NCI-H1105 (cell line): Measurements from ENCODE around the gene HIVEP2.
A peak's percentile ranks its signal among the peaks of the same experiment; 100 is the strongest.

Experiments
- DNase-seq: peaks from one replicate; lab custom pipeline; 2025; lab: John Stamatoyannopoulos, UW

HIVEP2 gene

DNA sequence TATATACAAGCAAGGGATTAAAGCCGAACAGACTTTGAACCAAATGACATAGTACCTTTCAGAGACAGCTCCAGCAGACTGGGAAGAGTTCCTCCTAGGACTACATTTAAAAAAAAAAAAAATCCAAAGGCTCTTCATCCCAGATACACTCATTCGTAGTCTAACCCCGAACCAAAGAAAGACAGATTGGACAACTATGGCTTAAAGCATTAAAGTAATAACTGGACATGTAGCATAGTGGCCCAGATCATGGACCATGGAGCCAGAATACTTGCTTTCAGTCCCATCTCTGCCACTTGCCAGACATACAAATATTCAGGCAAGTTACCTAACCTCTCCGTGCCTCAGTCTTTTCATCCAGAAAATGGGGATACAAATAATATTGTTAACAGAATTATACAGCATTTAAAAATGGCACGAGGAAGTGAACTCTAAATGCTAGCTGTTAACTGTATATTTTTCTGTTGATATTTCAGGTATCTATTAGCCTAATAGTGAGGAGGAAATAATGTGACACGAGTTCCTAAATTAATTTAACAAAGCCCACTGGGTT lies 123.7 kb downstream of the HIVEP2 start:
- DNase-seq = no peak

DNA sequence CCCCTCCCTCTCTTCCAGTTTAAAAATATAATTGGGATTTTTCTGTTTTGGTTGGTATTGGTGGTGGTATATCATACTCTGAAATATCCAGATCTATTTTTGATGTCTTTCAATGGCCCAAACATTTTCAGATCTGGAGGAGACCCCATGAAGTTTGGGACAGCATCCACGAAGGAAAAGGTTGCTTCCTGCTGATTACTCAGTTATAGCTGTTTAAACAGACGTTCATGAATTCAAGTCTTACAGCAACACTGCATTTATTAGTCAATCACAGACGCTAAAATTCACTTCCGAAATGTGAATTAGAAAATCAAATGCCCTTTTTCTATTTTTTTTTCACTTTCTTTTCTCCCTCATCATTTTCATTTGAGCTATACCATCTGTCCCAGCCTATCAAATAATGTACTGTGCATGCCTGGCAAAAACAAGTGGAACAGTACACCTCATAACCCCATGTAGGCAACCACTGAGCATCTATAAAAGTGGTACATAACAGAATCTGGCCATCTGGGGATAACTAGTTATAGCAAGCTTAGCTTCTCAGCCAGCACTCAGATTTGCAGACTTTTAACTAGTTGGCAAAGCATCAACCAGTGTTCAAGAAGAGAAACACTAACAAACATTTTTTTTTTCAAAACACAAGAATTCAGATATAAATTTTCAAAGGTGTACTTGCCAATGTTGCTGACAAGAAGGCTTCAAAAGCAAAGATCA lies 124.5 kb downstream of the HIVEP2 start:
- DNase-seq = no peak

DNA sequence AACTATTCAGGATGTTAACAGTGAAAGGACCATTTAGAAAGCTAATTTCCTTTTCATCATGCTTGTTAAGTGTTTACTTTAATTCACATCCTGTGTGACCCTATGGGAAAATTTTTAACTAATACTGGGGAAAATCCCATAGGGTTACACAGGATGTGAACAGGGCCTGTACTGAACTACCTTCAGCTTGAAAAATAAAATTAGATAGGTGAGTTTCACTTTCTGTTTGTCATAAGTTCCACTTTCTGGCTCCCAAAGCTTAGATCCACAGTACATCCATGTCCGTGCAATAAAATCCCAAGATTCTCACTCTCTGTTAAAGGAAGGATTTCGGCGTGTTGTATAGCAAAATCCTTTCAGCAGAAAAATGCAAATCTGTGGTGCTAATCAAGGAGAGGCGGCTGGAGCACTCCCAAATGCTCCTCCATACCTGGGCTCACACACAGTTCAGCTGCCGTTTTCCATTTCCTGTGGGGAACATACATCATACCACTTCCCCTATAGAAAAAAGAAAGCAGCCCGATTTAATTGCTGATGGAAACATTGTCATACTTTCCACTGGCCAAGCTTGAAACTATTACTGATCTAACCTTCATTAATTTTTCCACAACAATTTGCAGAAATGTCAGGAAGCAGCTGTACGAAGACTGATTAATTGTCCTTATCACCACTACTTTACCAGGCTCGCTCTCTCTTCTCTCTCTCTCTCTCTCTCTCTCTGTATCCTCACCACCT lies 125.2 kb downstream of the HIVEP2 start:
- no peak for DNase-seq

DNA sequence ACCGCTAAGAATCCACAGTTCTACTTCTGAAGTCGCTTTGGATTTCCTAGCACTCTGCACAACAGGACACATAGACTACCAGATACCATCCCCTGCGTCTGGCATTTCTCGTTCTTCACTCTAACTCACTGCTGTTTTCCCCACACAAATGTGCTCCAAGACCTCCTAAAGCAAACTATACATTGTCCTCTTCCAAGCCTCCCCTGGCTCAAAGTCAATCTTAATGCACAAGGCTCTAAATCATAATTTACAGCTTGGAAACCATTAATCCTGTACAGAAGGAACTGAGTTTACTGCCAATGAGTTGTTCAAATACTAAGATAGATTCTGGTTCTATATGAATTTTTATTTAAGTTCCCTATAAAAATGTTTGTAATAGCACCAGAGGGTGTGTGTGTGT lies 128.5 kb downstream of the HIVEP2 start:
- DNase-seq = no peak

DNA sequence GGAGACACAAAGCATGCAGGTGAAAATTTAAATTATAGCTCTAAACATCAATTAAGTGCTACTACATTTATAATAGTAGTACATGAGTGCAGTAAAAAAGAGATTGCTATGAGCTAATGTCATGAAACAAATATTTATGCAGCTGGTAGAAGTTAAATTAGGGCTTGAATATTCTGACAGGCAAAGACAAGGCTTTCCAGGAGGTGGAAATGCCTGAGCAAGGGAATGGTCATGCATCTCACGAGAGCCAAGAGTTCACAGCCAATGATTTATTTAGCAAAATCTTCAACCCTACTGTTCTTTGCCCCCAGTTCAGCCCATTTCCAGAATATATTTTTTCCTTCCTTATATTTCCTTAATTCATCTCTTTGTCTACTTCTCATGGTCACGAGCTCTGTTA lies 128.9 kb downstream of the HIVEP2 start:
- no peak for DNase-seq

DNA sequence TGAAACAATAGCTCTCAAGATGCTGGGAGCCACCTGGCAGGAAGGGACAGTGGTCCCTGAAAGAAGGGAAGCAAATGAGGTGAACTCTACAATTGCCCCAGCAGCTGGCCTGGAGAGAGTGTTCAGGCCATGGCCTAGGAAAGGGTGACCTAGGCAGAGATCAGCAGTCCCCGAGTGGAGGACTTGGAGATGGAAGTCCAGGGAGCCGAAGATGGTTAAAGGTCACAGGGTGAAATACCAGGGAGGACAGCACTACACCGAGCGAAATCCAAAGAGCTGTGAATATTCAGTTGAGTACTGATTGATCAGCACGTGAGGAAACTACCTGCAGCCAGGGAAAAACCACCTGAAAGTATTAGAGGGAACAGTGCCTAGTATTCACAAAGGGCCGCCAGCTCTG lies 133.1 kb downstream of the HIVEP2 start:
- DNase-seq = no peak

DNA sequence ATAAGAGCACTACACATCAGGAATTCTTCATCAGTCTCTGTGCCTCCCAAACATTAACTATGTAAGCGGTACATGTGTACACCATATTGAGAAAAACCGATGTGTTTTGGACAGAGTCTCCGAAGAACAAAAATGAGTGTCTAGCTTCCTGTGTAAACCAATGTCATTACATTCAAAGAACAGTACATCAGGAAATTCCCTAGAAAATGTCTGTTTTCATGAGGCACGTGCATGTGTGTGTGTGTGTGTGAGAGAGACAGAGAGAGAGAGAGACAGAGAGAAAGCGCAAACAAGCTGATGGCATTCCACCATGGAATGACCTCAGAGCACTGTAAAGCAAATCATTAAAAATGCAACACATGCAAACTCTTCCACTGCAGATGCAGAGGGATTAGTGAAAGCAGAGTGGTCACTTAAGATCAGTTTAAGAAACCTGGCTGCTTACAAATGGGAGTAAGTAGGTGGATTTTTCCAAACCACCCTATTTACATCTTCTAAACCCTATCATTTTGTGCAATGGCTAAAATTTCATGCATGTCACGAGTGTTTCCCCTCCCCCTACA lies 133.9 kb downstream of the HIVEP2 start:
- DNase-seq = no peak

DNA sequence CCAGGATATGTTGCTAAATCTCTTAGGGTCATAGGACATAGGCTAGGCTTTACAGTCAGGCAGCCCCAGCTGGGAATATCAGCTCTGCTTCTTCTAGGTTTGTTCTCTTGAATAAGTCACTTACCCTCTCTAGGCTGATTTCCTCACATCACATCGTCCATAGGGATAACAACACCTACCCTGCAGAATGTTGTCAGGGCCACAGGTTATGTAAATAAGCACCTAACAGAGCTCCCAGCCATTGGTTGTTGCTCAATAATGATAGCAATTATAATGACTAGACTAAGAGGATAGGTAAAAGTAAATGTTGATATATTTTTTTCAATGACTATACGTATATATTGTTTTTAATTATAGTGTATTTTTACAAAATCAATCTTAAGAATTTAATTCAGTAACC lies 135.0 kb downstream of the HIVEP2 start:
- no peak for DNase-seq

- DNase-seq = no peak
These were observed 136.4 kb downstream of the HIVEP2 start for GRCh38 chr6:142808405-142809061.

DNA sequence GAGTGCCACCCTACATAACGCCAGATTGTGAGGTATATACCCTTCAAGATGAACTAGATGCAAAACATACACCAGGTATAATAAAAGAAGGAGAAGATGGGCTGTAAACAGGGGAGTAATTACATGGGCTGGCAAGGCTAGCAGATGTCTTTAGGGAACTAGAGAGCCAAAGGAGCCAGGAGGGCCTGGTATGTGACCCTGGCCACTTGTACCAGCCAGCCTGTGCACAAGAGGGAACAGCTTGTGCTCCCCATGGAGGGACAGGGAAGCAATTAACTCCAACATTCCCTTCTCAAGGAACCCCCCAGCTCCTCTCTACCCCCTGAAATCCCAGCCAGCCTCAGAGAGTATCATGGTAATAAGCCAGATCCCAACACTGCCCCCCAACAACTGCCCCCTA lies 139.9 kb downstream of the HIVEP2 start:
- no peak for DNase-seq

DNA sequence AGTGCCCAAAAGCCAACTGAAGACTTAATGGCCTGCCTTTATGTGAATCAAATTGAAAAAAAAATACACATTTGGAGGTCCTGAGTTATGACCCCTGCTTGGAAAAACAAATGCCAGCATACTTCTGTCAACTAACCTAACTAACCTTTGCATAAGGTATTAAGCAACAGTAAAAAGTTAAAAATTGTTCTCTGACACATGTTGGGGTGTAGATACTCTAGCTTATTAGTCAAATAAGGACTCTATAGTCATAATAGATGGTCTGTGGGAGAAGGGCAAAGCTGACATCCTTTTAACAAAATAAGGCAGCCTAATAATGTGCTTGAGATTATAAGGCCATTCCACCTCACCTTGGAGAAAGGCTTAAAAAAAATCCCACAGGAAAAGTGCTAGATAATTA lies 140.5 kb downstream of the HIVEP2 start:
- DNase-seq = no peak

- DNase-seq = no peak
These were observed 141.4 kb downstream of the HIVEP2 start for GRCh38 chr6:142803495-142804058.

DNA sequence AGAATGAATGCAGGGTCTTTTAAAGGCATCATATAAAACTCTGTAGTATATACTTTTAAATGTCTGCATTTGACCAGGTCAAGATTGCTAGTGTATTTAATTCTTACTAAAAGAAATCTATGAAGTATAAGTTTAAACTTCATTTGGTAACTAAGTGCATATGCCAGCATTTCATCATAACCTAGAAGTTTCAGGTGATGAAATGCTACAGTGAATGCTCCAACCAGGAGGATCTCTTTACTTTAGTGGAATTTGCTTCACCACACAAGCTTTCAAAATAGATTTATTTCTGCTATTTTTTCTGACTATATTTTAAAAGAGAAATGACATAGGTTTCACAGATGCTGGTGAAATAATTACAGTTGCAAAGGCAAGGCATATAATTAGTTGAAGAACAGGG lies 141.9 kb downstream of the HIVEP2 start:
- no peak for DNase-seq

DNA sequence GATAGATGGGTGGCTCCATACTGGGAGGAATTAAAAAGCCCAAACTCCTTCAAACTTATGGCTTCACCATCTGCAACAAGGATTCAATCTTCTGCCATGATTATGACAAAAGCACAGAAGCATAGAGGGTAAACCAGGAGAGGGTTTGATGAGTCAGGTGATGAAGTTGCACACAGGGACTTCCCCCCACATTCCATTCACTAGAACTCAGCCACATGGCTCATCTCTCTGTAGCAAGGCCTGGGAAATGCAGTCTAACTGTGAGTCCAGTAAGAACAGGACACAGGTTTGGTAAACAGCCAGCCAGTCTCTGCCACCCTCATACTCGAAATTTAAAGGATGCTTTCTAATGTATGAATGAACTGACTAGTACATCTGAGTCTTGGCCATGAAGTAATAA lies 142.9 kb downstream of the HIVEP2 start:
- no peak for DNase-seq

DNA sequence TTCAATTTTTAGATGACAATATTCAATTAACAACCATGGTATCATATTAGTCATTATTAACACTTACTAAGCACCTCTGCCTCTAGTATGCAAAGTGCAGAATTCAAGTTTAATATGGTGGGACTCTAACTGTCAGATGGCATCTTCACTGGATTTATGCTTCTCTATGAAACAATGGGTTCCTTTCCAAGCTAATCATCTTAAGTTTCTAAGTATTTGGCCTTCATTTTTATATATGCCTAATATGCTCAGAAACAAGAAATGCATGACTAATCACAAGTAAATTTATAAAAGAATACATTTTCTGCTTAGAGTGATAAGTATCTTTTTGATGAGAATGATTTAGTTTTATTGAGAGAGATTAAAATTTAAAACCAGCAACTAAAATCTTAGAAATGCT lies 144.7 kb downstream of the HIVEP2 start:
- DNase-seq = no peak

DNA sequence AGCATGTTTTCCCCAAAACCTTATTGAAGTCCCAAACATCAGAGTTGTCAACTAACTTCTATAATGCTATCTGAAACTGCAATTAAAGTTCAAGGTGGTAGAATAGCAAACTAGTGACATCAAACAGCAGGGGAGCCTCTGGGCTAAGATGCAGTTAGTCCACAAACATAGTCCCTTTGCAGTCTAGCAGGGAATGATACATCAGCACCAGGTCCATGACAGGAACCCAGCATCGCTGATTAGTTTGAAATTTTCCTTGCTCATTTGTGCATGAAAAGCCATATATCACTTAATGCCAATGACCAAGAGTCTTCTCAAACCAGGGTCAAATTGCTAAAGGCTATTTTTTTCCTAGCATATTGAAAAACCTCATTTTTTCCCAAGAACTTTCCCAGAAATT lies 145.3 kb downstream of the HIVEP2 start:
- no peak for DNase-seq

GRCh38 chr6:142797159-142797558 lies 147.8 kb downstream of the HIVEP2 start:
- no peak for DNase-seq

GRCh38 chr6:142796571-142796970 lies 148.4 kb downstream of the HIVEP2 start:
- DNase-seq = peak; percentile 33

GRCh38 chr6:142796024-142796423 lies 149.0 kb downstream of the HIVEP2 start:
- no peak for DNase-seq

GRCh38 chr6:142794424-142794823 lies 150.6 kb downstream of the HIVEP2 start:
- DNase-seq = no peak

GRCh38 chr6:142790257-142790656 lies 154.7 kb downstream of the HIVEP2 start:
- no peak for DNase-seq

GRCh38 chr6:142787422-142787821 lies 157.6 kb downstream of the HIVEP2 start:
- no peak for DNase-seq
